Urinary bladder (tissue), 4 donors: ENCODE data around the gene ASB13. TPM values are rescaled to one million over a fixed set of nuclear protein-coding genes. Genes with fewer than 3 reads are reported as not detected.

Source experiments
- DNase-seq: peaks from one replicate; pipeline ENCODE4 v3.0.0-alpha.2; 2015; ENCODE audit errors: extremely low spot score
- H3K27ac ChIP-seq: one replicate; pipeline ENCODE4 v1.5.1; 2013; ENCODE audit warnings: low read depth, mild to moderate bottlenecking, moderate library complexity
- H3K36me3 ChIP-seq: one replicate; pipeline ENCODE4 v1.6.1; 2013; ENCODE audit warnings: mild to moderate bottlenecking, moderate library complexity; ENCODE audit not compliant: insufficient read depth
- H3K4me1 ChIP-seq: one replicate; pipeline ENCODE4 v1.6.1; 2013; ENCODE audit warnings: mild to moderate bottlenecking, moderate library complexity; ENCODE audit not compliant: insufficient read depth
- H3K4me3 ChIP-seq: one replicate; pipeline ENCODE4 v1.5.1; 2013; ENCODE audit warnings: low read depth, low read length
- WGBS: extraction: QIAGEN DNeasy Blood & Tissue Kit; methylation state at CpG from one replicate; pipeline ENCODE4 v1.1.7; 2013; 5-methylcytosine and 5-hydroxymethylcytosine counted together
- polyA plus RNA-seq: library from polyadenylated mRNA; stranded (reverse); fragments of 200-250 nt; gene quantifications from one replicate; pipeline ENCODE4 v1.2.3, GENCODE V29; 2013
- total RNA-seq: library from RNA; depleted of rRNA; stranded (reverse); fragments of >200 nt; gene quantifications from one replicate; pipeline ENCODE4 v1.2.3, GENCODE V29; 2014
- donor health status: healthy with polysubstance abuse.
- donor health status: healthy.

The ASB13 gene
- total and polyA plus RNA-seq, 2 donors: 8.7 to 32.4 TPM

DNA sequence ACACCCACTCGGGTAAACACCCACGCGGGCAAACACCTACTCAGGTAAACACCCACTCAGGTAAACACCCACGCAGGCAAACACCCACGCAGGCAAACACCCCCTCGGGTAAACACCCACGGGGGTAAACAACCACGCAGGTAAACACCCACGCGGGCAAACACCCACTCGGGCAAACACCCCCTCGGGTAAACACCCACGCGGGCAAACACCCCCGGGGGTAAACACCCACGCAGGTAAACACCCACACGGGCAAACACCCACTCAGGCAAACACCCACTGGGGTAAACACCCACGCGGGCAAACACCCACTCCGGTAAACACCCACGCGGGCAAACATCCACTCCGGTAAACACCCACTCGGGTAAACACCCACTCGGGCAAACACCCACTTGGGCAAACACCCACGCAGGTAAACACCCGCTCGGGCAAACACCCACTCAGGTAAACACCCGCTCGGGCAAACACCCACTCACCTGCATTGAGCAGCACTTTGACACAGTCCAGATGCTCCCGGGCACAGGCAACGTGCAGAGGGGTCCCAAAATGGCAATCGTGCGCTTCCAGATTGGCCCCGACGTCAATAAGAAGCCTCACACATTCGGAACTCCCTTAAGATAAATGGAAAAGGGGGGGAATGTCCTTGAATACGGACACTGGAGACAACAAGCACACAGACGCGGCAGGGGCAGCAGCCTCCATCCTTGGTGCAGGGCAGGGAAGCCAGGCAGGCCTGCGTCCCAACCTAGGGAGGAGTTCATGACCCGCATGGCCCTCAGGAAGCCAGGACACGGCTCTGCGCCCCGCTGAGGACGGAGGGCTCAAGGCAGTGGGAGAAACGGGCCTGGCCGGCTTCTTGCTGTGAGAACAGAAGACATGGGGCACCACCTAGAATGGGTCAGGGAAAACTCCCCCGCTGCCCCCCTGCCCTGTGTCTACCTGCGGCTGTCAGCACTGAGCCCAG lies 17.6 kb downstream of the ASB13 start:
- WGBS: 92% methylated on average over 50 of the region's 50 CpGs
- H3K4me1 ChIP-seq: no peaks in the 10 kb centered on the region
- DNase-seq: no peak
- H3K4me3 ChIP-seq: no peak overlapping the region
- no peak overlapping the region for H3K27ac ChIP-seq
- H3K36me3 ChIP-seq: peaks cover 6% of the 10 kb centered on the region

DNA sequence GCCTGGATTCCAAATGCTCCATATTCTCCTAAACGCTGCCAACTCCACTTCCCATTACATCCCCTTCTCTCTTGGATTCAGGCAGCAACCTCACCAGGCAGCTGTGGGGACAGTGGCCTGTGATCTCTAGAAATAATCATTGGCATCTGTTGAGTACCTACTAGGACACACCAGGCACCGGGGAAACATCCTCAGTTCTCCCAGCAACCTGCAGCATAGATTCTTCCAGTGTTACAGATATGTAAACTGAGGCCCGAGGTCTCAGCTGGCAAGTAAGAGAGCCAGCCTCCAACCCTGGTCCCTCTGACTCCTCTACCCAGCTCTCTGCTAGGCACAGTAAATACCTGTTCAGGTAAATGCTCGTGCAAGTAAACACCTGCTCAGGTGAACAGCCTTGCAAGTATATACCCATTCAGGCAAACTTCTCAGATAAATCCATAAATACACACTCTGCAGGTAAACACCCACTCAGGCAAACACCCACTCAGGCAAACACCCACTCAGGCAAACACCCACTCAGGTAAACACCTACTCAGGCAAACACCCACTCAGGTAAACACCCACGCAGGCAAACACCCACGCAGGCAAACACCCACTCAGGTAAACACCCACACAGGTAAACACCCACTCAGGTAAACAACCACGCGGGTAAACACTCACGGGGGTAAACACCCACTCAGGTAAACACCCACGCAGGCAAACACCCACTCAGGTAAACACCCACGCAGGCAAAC lies 18.7 kb downstream of the ASB13 start:
- WGBS: 87% methylated on average over 11 of the region's 11 CpGs
- Histone ChIP-seq H3K27ac (no peak overlapping the region), H3K36me3 (peaks cover 6% of the 10 kb centered on the region), H3K4me1 (no peaks in the 10 kb centered on the region), H3K4me3 (no peak overlapping the region)
- DNase-seq: no peak

DNA sequence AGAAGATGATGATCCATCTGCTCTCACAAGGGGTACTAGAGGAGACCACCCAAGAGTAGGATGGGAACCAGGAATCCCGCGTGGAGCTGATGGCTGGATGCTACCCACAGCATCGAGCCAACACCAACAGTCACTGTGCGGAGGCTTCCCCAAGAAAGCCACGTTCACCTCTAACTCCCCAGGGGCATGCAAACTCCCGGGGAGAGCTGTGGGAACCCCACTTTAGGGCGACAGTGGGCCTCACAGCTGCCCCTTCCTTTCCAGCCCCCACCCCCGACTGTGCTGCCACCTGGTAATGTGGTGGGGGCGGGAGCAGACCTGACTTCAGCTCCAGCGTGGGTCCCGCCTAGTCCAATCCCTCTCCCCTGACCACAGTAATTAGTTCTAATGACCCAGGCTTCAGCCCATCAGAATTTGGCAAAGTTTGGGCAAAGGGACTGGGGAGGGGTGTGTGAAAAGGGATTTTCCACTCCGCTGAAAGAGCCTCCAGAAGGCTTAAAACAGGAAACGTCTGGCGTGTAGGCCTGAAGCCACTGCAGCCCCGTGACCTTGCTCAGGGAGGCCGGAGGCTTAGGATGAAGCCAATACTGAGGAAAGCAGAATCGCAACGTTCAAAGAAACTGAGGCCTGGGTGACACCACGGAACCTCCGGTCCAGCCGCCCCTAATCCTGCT lies 20.3 kb downstream of the ASB13 start:
- H3K4me3 ChIP-seq: no peak overlapping the region
- H3K4me1 ChIP-seq: no peaks in the 10 kb centered on the region
- H3K36me3 ChIP-seq: peaks cover 6% of the 10 kb centered on the region
- 81% methylated on average over 21 of the region's 21 CpGs for WGBS
- DNase-seq: no peak
- H3K27ac ChIP-seq: no peak overlapping the region

DNA sequence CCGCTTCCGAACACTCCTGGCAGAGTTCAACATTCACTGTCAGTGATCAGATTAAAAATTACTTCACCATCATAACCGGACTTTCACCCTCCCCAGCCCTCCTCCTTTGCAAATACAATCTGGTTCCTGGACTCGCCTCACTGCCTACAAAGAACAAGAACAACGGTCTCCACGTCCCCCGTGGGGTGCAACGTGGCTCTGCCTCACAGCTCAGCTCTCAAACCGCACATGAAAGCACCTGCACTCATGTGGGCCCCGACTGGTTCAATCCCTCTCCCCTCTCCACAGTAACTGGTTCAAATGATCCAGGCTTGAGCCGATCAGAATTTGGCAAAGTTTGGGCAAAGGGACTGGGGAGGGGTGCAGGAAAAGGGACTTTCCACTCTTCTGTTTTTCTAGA lies 21.0 kb downstream of the ASB13 start:
- no peak for DNase-seq
- 74% methylated on average over 11 of the region's 11 CpGs for WGBS
- H3K36me3 ChIP-seq: peaks cover 6% of the 10 kb centered on the region
- H3K4me1 ChIP-seq: no peaks in the 10 kb centered on the region
- no peak overlapping the region for H3K27ac ChIP-seq
- no peak overlapping the region for H3K4me3 ChIP-seq

DNA sequence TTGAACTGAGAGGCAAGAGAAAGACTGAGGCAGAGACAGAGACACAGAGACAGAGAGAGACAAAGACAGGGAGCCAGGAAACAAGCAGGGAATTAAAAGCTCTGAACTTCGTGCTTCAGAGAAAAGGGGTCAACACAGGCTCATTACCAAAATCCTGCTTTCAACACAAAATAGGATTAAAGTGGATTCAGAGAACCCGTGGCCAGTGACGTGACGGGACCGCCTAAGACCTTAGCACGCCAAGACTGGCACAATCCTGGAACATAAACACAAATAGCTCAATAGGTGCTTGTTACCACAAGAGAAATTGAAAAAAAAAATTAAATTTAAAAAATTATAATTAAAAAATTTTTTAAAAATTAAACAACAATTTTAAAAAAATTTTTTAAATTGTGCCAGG lies 21.5 kb downstream of the ASB13 start:
- WGBS: 93% methylated on average over 6 of the region's 6 CpGs
- H3K27ac ChIP-seq: no peak overlapping the region
- H3K36me3 ChIP-seq: peaks cover 6% of the 10 kb centered on the region
- no peaks in the 10 kb centered on the region for H3K4me1 ChIP-seq
- DNase-seq: no peak
- no peak overlapping the region for H3K4me3 ChIP-seq

DNA sequence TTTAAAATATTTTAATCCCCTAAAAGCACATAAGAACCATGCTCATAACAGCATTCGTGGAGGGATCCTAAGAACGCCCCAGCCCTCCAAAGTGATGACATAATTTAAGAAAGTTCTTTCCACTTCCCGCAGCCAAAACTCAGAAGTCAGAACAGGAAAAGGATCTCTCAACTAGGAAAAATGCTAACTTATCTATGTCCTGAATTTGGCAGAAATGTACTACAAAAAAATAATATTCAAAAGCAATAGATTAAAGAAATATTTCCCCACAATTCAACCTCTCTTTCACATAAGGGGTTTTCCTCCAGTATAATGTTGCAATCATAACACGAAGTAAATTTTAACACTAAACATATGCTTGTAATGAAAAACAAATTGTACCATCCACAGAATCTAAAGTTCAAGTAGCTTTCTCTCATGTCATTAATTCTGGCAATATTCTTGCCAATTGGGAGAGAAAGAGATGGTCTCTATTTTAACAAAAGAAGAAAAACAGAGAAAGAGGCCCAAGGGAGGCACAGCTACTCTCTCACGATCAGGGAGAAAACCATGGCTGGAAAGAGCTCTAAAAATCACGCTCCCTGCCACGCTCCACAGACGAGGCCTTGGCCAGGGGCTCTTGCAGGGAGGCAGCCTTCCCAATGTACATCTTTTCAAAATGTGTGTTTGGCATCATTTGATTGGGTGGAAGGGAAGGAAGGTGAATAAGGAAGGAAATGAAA lies 22.9 kb downstream of the ASB13 start:
- peak; percentile 53 for DNase-seq
- 57% methylated on average over 8 of the region's 8 CpGs for WGBS
- H3K36me3 ChIP-seq: peaks cover 2% of the 10 kb centered on the region
- no peak overlapping the region for H3K4me3 ChIP-seq
- no peaks in the 10 kb centered on the region for H3K4me1 ChIP-seq
- H3K27ac ChIP-seq: no peak overlapping the region

DNA sequence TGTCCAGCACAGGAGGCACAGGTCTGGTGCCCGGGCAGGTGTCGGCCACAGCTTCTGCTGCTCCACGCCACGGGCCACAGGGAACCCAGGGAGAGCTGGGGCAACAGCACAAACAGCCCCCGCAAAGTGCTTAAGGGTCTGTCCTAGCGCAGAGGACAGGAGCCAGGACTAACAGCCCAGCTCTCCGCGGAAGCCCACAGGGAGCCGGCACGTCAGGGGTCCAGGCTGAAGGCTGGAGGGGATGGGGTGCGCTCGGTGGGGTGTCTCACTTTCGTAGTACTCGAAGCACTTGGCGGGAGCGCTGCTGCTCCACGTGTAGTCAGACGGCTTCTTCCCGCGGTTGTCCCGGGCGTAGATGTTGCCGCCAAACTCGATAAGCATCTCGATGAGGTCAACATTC lies 24.9 kb downstream of the ASB13 start:
- H3K27ac ChIP-seq: no peak overlapping the region
- H3K4me1 ChIP-seq: no peaks in the 10 kb centered on the region
- no peaks in the 10 kb centered on the region for H3K36me3 ChIP-seq
- 91% methylated on average over 25 of the region's 25 CpGs for WGBS
- no peak for DNase-seq
- no peak overlapping the region for H3K4me3 ChIP-seq

DNA sequence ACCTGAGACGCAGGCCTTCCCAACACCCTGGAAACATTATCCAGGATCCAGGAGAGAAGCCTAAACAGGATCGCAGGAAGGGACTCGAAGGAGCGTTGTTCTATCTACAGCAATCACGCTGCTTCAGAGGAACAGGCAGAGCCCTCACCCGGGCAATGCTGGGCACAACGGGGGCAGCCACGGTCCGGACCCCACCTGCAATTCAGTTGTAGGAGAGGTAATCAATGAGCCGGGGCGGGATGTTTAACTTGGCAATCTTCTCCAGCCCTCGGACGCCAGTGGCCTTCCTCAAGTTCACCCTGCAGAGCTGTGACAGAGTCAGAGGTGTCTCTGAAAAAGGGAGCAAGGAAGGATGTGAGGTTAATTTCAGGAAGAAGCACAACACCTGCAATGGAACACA lies 25.9 kb downstream of the ASB13 start:
- no peak for DNase-seq
- WGBS: 90% methylated on average over 13 of the region's 13 CpGs
- no peaks in the 10 kb centered on the region for H3K36me3 ChIP-seq
- H3K4me3 ChIP-seq: no peak overlapping the region
- H3K27ac ChIP-seq: no peak overlapping the region
- H3K4me1 ChIP-seq: no peaks in the 10 kb centered on the region

DNA sequence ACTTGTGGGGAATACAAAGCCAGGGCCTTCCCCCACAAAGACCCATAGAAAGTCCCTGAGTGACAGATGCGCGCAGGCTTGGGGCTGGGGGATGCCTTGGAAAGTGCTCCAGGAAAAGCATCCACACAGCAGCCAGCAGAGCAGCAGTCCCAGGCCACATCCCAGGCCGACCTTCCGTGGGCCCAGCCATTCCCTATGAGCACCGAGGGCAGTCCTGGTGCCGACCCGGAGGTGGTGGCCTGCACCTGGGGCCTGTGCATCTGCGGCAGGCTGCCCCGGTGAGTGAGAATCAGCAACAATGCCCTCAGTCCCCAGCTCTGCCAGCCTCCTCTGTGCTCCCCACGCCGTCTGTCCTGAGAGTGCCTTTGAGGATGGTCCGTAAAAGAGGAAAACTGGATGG lies 26.4 kb downstream of the ASB13 start:
- no peaks in the 10 kb centered on the region for H3K4me1 ChIP-seq
- no peak for DNase-seq
- H3K27ac ChIP-seq: no peak overlapping the region
- no peak overlapping the region for H3K4me3 ChIP-seq
- H3K36me3 ChIP-seq: no peaks in the 10 kb centered on the region
- WGBS: 95% methylated on average over 12 of the region's 12 CpGs

DNA sequence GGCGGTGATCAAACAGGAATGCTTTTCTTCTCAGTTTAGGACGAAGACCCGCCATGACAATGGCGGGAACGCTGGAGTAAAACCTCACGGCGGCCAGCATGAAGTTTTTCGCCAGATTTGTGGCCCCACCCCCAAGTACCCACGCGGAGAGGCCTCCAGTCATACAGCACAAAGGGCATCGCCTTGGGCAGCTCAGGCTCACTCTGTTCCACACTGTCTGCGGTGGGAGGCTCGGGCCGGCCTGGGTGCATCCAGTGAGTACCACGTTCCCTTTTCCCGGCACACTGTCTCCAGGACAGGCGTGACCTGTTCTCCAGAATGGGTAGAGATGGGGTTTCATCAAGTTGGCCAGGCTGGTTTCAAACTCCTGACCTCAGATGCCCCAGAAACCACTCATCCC lies 27.3 kb downstream of the ASB13 start:
- Histone ChIP-seq H3K36me3 (no peaks in the 10 kb centered on the region), H3K4me3 (no peak overlapping the region), H3K4me1 (no peaks in the 10 kb centered on the region), H3K27ac (no peak overlapping the region)
- DNase-seq: no peak
- 97% methylated on average over 17 of the region's 17 CpGs for WGBS

DNA sequence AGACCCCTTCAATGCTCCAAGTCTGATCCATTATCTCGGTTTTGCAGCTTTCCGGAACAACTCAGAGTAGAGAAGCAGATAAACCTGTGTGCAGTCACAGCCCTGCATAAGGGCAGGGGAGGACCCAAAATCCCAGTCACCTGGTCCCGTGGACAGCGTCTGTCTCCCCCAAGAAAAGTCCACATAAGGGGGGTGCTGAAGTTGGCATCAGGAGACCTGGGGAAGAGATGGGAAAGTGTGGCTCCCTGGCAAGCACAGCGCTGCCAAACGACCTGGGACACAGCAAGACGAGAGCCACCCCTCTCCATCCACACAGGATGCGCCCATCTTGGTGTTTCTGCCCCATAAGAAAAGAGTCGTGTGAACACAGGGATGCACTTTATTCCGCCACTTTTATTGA lies 27.9 kb downstream of the ASB13 start:
- WGBS: 86% methylated on average over 10 of the region's 10 CpGs
- H3K4me1 ChIP-seq: no peaks in the 10 kb centered on the region
- H3K4me3 ChIP-seq: no peak overlapping the region
- H3K27ac ChIP-seq: no peak overlapping the region
- DNase-seq: no peak
- no peaks in the 10 kb centered on the region for H3K36me3 ChIP-seq

DNA sequence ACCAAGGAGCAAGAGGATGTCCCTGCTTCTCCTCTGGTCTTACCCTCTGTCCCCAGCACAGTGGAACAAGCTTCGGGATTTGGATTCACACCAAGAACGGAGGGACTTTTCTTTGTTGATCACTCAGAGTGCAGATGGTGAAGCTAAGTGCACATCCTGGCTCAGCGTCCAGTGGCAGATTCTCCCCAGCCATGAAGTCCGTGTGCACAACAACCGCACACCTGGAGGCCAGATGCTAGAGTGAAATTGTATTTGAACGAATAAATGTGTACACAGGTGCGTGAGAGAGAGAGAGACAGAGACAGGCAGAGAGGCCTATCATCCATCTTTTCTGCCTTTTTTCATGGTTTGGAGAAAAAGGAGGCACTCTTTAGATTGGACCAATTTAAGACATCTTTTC lies 31.5 kb downstream of the ASB13 start:
- WGBS: 88% methylated on average over 7 of the region's 7 CpGs

DNA sequence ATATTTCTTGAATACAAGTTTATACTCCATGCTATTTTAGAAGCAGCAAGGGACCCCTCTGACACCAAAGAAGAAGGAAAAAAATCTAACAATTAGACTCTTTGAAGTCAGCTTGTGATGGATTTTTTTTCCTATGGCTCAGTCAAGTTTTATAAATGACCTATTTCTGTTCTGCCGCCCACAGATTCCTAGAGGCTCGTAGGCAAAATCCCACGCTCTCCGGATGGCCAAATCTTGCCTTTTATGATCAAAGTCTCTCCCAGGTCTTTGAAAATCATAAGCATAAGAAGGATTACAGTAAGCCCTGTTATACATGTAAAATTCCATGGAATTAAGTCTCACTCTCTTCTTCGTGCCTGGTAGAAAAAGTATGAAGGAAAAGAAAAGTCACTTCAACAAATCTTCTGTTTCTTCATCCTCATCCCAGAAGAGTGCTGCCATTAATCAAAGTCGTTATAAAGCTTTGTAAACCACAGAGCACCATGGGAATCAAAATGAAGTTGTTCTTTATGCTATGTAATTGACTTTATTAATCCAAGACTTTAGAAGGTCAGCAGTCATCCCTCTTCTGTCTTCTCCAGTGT lies 33.1 kb downstream of the ASB13 start:
- H3K4me1 ChIP-seq: no peaks in the 10 kb centered on the region
- H3K4me3 ChIP-seq: no peak overlapping the region
- H3K27ac ChIP-seq: no peak overlapping the region
- no peaks in the 10 kb centered on the region for H3K36me3 ChIP-seq
- 36% methylated on average over 6 of the region's 6 CpGs for WGBS
- DNase-seq: no peak

More for the DNA sequence above, 31.5 kb downstream of the ASB13 start:
- H3K36me3 ChIP-seq: no peaks in the 10 kb centered on the region
- H3K27ac ChIP-seq: no peak overlapping the region
- DNase-seq: no peak
- no peak overlapping the region for H3K4me3 ChIP-seq
- H3K4me1 ChIP-seq: no peaks in the 10 kb centered on the region
